KOPT-K1 (cell line): ENCODE data around the gene OLFML2A.
"Not testable (repeated sequence)": the region's sequence is repeated elsewhere in the genome, so short reads cannot be mapped to it uniquely, and the experiment has no call there.

Experiments
- H3K27ac ChIP-seq: fragments of 200-600 bp; sonication (generic); 2 replicates; pipeline ENCODE4 v1.5.1; 2016; ENCODE audit warnings: antibody characterized with exemption, mild to moderate bottlenecking, low read depth, low read length; ENCODE audit not compliant: poor library complexity, severe bottlenecking
- H3K36me3 ChIP-seq: fragments of 200-600 bp; sonication (generic); 2 replicates; pipeline ENCODE4 v1.5.1; 2017; ENCODE audit warnings: antibody characterized with exemption, mild to moderate bottlenecking, low read length, moderate library complexity; ENCODE audit not compliant: insufficient read depth
- H3K9me3 ChIP-seq: fragments of 200-600 bp; sonication (generic); 2 replicates; pipeline ENCODE4 v1.5.1; 2017; ENCODE audit warnings: antibody characterized with exemption, low read length, mild to moderate bottlenecking; ENCODE audit not compliant: insufficient read depth, poor library complexity, severe bottlenecking

The OLFML2A gene

GRCh38 chr9:124776954-124777648 is at the start of gene OLFML2A:
Gene OLFML2A (plus strand): TSS chr9:124777133. CDS start chr9:124777271, 138 bp downstream.
- H3K36me3 ChIP-seq, result no peaks in the 10 kb centered on the region
- H3K9me3 ChIP-seq, result no peaks in the 10 kb centered on the region
- no peak within 1 kb of the TSS for H3K27ac ChIP-seq

GRCh38 chr9:124730772-124731171 is 46.2 kb upstream of the OLFML2A start:
- H3K27ac ChIP-seq, result no peak overlapping the region
- H3K9me3 ChIP-seq, result no peaks in the 10 kb centered on the region
- no peaks in the 10 kb centered on the region for H3K36me3 ChIP-seq

- Histone ChIP-seq H3K9me3 (no peaks in the 10 kb centered on the region), H3K27ac (no peak overlapping the region), H3K36me3 (no peaks in the 10 kb centered on the region)
Observed at GRCh38 chr9:124733964-124734740, 42.8 kb upstream of the OLFML2A start.

- H3K27ac ChIP-seq, H3K36me3 ChIP-seq, H3K9me3 ChIP-seq: not testable (repeated sequence)
Observed at GRCh38 chr9:124734741-124735083, 42.2 kb upstream of the OLFML2A start.

GRCh38 chr9:124735121-124735520 is 41.8 kb upstream of the OLFML2A start:
- no peak overlapping the region for H3K27ac ChIP-seq
- no peaks in the 10 kb centered on the region for H3K9me3 ChIP-seq
- no peaks in the 10 kb centered on the region for H3K36me3 ChIP-seq

GRCh38 chr9:124738075-124738474 is 38.9 kb upstream of the OLFML2A start:
- H3K36me3 ChIP-seq, H3K27ac ChIP-seq, H3K9me3 ChIP-seq: not testable (repeated sequence)

- Histone ChIP-seq H3K36me3 (no peaks in the 10 kb centered on the region), H3K9me3 (no peaks in the 10 kb centered on the region), H3K27ac (no peak overlapping the region)
Observed at GRCh38 chr9:124739360-124739759, 37.6 kb upstream of the OLFML2A start.

- no peaks in the 10 kb centered on the region for H3K36me3 ChIP-seq
- H3K9me3 ChIP-seq, result no peaks in the 10 kb centered on the region
- no peak overlapping the region for H3K27ac ChIP-seq
Observed at GRCh38 chr9:124741149-124741548, 35.8 kb upstream of the OLFML2A start.

GRCh38 chr9:124741662-124742061 is 35.3 kb upstream of the OLFML2A start:
- Histone ChIP-seq H3K9me3 (no peaks in the 10 kb centered on the region), H3K36me3 (no peaks in the 10 kb centered on the region), H3K27ac (no peak overlapping the region)

GRCh38 chr9:124742940-124743339 is 34.0 kb upstream of the OLFML2A start:
- Histone ChIP-seq H3K27ac (no peak overlapping the region), H3K9me3 (no peaks in the 10 kb centered on the region), H3K36me3 (no peaks in the 10 kb centered on the region)

GRCh38 chr9:124743686-124744348 is 33.1 kb upstream of the OLFML2A start:
- Histone ChIP-seq H3K9me3 (no peaks in the 10 kb centered on the region), H3K27ac (no peak overlapping the region), H3K36me3 (no peaks in the 10 kb centered on the region)

GRCh38 chr9:124747065-124747464 is 29.9 kb upstream of the OLFML2A start:
- H3K36me3 ChIP-seq, result no peaks in the 10 kb centered on the region
- no peak overlapping the region for H3K27ac ChIP-seq
- H3K9me3 ChIP-seq, result no peaks in the 10 kb centered on the region

GRCh38 chr9:124749284-124749683 is 27.6 kb upstream of the OLFML2A start:
- no peaks in the 10 kb centered on the region for H3K9me3 ChIP-seq

GRCh38 chr9:124749781-124750180 is 27.2 kb upstream of the OLFML2A start:
- no peaks in the 10 kb centered on the region for H3K36me3 ChIP-seq
- no peak overlapping the region for H3K27ac ChIP-seq
- H3K9me3 ChIP-seq, result no peaks in the 10 kb centered on the region

More at GRCh38 chr9:124749284-124749683, 27.6 kb upstream of the OLFML2A start:
- Histone ChIP-seq H3K27ac (no peak overlapping the region), H3K36me3 (no peaks in the 10 kb centered on the region)

- Histone ChIP-seq H3K9me3 (no peaks in the 10 kb centered on the region), H3K27ac (no peak overlapping the region)
Observed at GRCh38 chr9:124752967-124753366, 24.0 kb upstream of the OLFML2A start.

More at GRCh38 chr9:124752967-124753366, 24.0 kb upstream of the OLFML2A start:
- H3K36me3 ChIP-seq, result no peaks in the 10 kb centered on the region
